Measurements from ENCODE around the gene ADAMTS19.
A peak's percentile ranks its signal among the peaks of the same experiment; 100 is the strongest.

ADAMTS19 gene

GRCh38 chr5:129664336-129664937 is 204.3 kb downstream of the ADAMTS19 start:
- DNase-seq (ENCODE audit: low read depth in 4 of 4, low spot score in 1 of 4) = peak in 3 of 4 experiments; percentile 2 to 22 (median 9)

DNA sequence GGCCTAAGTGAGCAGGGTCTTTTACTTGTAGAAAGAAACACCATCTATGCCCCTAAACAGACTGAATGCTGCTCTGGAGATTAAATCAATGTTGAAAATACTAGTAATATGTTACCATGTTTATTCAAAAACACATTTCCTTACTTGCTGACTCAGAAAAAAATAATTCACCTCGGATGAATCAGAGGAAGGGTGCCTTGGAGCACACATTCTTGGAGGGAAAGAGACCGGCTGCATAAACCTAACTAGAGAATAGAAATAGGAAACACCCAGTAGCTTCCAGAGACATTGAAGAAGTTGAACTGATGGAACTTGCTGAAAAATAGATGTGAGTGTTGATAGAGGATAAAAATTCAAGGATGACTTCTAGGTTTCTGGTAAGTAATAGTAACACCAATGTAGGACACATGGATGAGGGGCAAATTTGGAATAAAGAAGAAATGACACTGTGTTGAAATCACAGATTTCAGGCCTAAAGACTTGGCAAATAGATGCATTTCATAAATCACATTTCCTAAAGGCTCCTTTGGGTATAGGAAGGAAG is 210.9 kb downstream of the ADAMTS19 start:
- no peak for DNase-seq (ENCODE audit: low read depth in 4 of 4, low spot score in 1 of 4)

DNA sequence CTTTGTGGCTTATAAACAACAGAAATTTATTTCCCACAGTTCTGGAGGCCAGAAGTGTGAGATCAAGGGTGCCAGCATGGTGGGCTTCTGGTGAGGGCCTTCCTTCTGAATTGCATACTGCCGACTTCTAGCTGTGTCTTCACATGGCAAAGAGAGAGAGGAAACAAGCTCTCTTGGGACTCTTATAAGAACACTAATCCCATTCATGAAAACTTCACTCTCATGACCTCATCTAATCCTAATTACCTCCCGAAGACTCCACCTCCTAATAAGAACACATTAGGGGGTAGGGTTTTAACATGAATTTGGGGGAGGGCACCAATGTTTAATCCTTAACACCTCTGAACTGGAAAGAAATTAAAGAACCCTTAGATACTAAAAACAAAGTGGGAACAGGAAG is 211.9 kb downstream of the ADAMTS19 start:
- no peak for DNase-seq (ENCODE audit: low read depth in 4 of 4, low spot score in 1 of 4)

DNA sequence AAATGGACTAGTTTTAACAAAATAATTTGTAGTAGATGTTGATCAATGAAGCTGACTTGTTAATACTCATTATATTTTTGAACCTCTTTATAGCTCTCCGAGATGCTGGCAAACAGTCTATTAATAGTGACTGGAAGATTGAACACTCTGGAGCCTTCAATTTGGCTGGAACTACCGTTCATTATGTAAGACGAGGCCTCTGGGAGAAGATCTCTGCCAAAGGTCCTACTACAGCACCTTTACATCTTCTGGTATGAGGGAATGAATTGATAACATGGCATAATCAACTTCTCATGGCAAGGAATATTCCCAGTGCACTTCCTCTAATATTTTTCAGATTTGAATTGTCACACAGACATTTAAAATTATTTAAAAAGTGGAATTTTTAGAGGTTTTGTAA is 219.6 kb downstream of the ADAMTS19 start:
- no peak for DNase-seq (ENCODE audit: low read depth in 4 of 4, low spot score in 1 of 4)

- DNase-seq (ENCODE audit: low read depth in 4 of 4, low spot score in 1 of 4) = no peak
Observed at GRCh38 chr5:129687941-129688340, 227.8 kb downstream of the ADAMTS19 start.

DNA sequence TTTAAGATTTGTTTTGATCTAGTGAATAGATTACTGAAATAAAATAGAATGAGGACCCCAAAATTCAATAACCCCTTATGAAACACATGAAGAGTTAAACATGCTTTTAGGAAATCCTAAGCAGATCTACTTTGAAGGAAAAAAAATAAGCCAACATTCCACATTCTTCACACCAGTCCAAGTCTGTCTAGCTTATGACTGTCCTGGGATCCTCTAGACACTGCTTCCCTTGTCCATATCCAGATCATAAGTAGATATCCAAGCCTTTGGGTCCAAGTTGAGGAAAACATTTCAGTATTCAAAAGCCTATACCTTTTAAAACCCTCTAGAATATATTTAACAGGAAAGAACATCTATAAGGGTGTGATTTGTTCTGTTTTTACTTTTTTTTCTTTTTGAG is 228.9 kb downstream of the ADAMTS19 start:
- DNase-seq (ENCODE audit: low read depth in 4 of 4, low spot score in 1 of 4) = no peak

DNA sequence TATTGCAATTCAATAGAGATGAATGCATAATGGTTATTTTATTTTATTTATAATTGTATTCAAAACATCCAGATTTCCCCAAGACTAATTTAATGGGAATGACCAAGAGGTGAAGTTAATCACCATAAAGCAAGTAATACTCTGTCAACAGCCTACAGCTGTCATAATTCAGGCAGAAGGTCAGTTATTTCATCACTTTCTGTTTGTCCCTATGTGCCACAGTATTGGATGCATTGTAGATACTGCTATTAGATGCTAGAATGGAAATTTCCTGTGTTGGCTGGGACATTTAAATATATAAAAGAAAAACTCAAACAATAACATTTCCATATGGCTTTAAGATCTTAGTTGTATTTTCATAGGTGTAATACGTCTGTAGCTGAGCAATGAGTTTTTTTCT is 231.1 kb downstream of the ADAMTS19 start:
- no peak for DNase-seq (ENCODE audit: low read depth in 4 of 4, low spot score in 1 of 4)

DNA sequence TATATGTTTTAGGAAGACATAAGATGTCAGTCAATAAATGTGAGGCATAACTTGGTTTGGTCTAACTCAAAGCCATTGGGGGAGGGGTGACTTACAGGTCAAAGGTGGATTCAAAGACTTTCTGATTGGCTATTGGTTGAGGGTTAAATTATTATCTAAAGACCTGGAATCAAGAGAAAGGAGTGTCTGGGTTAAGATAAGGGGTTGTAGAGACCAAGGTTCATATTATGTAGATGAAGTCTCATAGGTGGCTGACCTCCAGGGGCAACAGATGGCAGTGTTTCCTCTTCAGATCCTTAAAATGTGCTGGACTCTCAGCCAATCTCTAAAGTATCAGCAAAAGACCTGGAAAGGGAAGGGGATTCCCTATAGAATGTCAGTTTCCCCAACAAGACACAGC is 236.5 kb downstream of the ADAMTS19 start:
- no peak for DNase-seq (ENCODE audit: low read depth in 4 of 4, low spot score in 1 of 4)

GRCh38 chr5:129698661-129699060 is 238.6 kb downstream of the ADAMTS19 start:
- DNase-seq (ENCODE audit: low read depth in 4 of 4, low spot score in 1 of 4) = no peak

DNA sequence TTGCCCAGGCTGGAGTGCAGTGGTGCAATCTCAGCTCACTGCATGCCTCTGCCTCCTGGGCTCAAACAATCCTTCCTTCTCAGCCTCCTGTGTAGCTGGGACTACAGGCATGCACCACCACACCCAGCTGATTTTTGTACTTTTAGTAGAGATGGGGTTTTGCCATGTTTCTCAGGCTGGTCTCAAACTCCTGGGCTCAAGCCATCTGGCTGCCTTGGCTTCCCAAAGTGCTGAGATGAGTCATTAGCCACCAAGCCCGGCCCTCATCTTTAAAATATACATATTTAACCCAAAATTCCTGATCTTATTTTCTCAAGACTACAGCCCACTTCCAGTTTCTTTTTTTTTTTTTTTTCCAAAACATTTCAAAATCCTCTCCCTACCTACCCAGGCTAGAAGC is 256.1 kb downstream of the ADAMTS19 start:
- no peak for DNase-seq (ENCODE audit: low read depth in 4 of 4, low spot score in 1 of 4)

DNA sequence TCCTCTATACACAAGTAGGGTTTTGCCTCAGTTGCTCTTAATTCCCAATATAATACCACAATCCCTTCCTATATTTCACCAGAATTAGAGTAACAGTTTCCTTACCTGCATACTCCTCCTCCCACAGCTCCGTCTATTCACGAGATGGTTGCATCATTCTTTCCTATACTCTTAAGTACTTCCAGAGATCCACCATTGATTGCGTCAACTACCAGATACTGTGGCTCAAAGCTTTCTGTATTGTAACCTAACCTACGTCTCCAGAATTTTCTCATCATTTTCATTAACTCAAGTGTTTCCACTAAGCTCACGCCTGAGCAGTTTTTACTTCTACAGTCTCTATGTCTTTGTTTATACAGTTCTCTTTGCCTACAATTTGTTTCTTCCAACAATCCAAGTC is 256.6 kb downstream of the ADAMTS19 start:
- no peak for DNase-seq (ENCODE audit: low read depth in 4 of 4, low spot score in 1 of 4)

DNA sequence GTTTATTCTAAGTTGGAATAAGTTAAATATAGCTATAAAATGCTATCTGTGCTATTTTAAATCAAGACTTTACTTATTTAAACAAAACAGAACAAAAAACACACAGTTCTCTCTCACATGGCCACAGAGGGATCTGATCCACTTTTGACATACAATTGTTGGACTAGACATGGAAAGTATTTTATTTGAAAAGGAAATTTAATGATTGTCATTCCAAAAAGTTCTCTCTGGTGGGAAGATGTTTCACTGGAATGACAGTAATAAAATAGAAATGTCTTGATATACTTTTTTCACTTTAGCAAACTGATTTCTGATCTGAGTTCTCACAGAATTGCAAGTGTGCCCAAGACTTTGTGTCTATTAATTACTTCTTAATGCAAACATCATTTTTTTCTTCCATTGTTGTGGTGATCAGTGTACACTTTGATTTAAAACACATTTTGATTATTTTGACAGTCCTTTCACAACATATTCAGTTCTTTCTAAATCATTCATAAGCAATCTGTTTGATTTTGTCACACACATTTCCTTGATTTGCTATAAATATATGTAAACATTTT is 257.7 kb downstream of the ADAMTS19 start:
- no peak for DNase-seq (ENCODE audit: low read depth in 4 of 4, low spot score in 1 of 4)

- no peak for DNase-seq (ENCODE audit: low read depth in 4 of 4, low spot score in 1 of 4)
Observed at GRCh38 chr5:129718471-129719090, 258.5 kb downstream of the ADAMTS19 start.

- DNase-seq (ENCODE audit: low read depth in 4 of 4, low spot score in 1 of 4) = no peak
Observed at GRCh38 chr5:129724222-129724621, 264.1 kb downstream of the ADAMTS19 start.

DNA sequence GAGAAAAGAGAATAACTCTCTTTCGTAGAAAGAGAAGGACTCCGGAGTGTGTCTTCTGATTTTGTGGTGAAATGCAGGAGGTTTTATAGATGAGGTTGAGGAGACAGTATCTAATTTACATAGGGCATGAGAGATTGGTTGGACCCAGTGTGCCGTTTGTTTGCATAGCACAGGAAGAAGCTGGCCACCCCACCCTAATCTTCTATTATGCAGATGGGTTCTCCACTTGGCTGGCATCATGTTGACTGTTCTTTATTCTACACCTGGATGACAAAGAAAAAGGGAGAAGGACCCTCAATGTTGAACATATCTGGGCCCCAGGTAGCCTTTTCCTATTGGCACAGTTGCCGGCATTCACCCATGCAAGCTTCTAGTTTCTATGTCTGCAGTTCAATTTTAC is 264.5 kb downstream of the ADAMTS19 start:
- no peak for DNase-seq (ENCODE audit: low read depth in 4 of 4, low spot score in 1 of 4)

DNA sequence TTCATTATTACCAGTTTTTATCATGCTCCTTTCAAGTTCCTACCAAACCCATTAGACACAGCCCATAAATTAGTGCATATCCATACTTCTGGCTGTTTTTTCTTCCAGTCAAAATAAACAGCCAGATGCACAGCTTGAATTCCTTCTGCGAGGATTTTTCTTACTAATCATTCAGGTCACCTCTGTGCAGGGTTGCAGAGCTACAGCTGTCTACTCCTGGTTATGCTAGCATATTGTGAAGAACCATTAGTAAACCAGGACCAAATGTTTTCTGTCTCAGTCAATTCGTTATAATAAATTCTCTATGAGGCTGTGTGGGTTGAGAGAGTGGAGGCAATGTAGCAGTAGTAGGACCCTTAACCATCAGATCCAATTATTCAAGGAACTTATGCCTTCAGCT is 279.7 kb downstream of the ADAMTS19 start:
- DNase-seq (ENCODE audit: low read depth in 4 of 4, low spot score in 1 of 4) = no peak

- no peak for DNase-seq (ENCODE audit: low read depth in 4 of 4, low spot score in 1 of 4)
Observed at GRCh38 chr5:129743541-129744187, 283.6 kb downstream of the ADAMTS19 start.

DNA sequence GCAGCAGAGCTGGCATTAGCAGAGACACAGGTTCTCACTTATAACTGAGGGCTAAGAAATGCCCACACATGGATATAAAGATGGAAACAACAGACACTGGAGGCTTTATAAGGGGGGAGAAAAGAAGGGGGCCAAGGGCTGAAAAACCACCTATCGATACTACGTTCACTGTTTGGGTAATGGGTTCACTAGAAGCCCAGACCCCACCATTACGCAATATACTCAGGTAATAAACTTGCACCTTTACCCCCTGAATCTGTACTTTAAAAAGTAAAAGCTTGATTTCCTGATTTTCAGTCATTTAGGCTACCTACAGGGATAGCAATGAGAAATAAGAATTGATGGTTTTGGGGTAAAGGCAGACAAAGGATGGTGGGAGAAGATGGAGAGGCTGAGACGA is 285.9 kb downstream of the ADAMTS19 start:
- DNase-seq (ENCODE audit: low read depth in 4 of 4, low spot score in 1 of 4) = no peak

- DNase-seq (ENCODE audit: low read depth in 4 of 4, low spot score in 1 of 4) = no peak
Observed at GRCh38 chr5:129746876-129747275, 286.8 kb downstream of the ADAMTS19 start.

- DNase-seq (ENCODE audit: low read depth in 4 of 4, low spot score in 1 of 4) = no peak
Observed at GRCh38 chr5:129747572-129748407, 287.7 kb downstream of the ADAMTS19 start, which contains the start of gene MINAR2. MINAR2 (plus strand) TSS chr5:129748094; CDS start chr5:129748191, 97 bp downstream.

Measured in stimulated activated CD4-positive, alpha-beta T cell treated with anti-CD3 and anti-CD28 coated beads, Interleukin-1b, Interleukin-23, amount 100 ng/mL, for 24 hours (primary cell).